Liver (tissue), 9 donors: ENCODE measurements around the gene SLC22A6. TPM values are rescaled to one million over a fixed set of nuclear protein-coding genes. Genes with fewer than 3 reads are reported as not detected.

Experiments
- DNase-seq: peaks from one replicate; pipeline ENCODE4 v3.0.0-alpha.2; 2017; ENCODE audit warnings: low spot score
- H3K27ac ChIP-seq, 2 donors: one replicate each; pipeline ENCODE4 v1.7.0; 2013; ENCODE audit warnings: inconsistent platforms in 2 of 2, low read length in 2 of 2, control low read depth in 1 of 2, low read depth in 1 of 2, mild to moderate bottlenecking in 1 of 2
- H3K27me3 ChIP-seq, 4 donors: one replicate each; pipeline versions ENCODE4 v1.6.1 to v1.7.0; 2013; ENCODE audit warnings: low read length in 3 of 4, inconsistent platforms in 1 of 4, mild to moderate bottlenecking in 1 of 4, moderate library complexity in 1 of 4; ENCODE audit not compliant: control insufficient read depth in 4 of 4, insufficient read depth in 4 of 4
- H3K36me3 ChIP-seq, 4 donors: one replicate each; pipeline versions ENCODE4 v1.6.1 to v1.7.0; 2013; ENCODE audit warnings: low read length in 3 of 4, mild to moderate bottlenecking in 3 of 4, low read depth in 1 of 4, moderate library complexity in 1 of 4; ENCODE audit not compliant: control insufficient read depth in 4 of 4, insufficient read depth in 3 of 4
- H3K4me1 ChIP-seq, 4 donors: one replicate each; pipeline versions ENCODE4 v1.6.1 to v1.7.0; 2013; ENCODE audit warnings: low read length in 3 of 4, mild to moderate bottlenecking in 3 of 4, moderate library complexity in 1 of 4; ENCODE audit not compliant: control insufficient read depth in 4 of 4, insufficient read depth in 4 of 4
- H3K4me3 ChIP-seq, 3 donors: one replicate each; pipeline versions ENCODE4 v1.6.1 to v1.7.0; 2013; ENCODE audit warnings: low read length in 3 of 3, control low read depth in 1 of 3, low read depth in 1 of 3, mild to moderate bottlenecking in 1 of 3
- H3K9ac ChIP-seq, 2 donors: one replicate each; pipeline ENCODE4 v1.7.0; 2013; ENCODE audit warnings: low read length in 2 of 2, mild to moderate bottlenecking in 2 of 2, moderate library complexity in 2 of 2, control low read depth in 1 of 2, low read depth in 1 of 2
- H3K9me3 ChIP-seq, 4 donors: one replicate each; pipeline versions ENCODE4 v1.6.1 to v1.7.0; 2013; ENCODE audit warnings: low read length in 3 of 4; ENCODE audit not compliant: control insufficient read depth in 4 of 4
- CTCF ChIP-seq: fragments of 150-350 bp; IDR thresholded peaks from 2 replicates; pipeline ENCODE4 v1.5.1; 2017; ENCODE audit warnings: improper control_type of control experiment, low read depth, low read length; ENCODE audit not compliant: missing input control
- EGR1 ChIP-seq, 2 donors: IDR thresholded peaks; 2 replicates each; pipeline ENCODE4 v1.6.1; 2016 to 2018; ENCODE audit warnings: antibody characterized with exemption in 2 of 2, low read depth in 2 of 2
- FOXA1 ChIP-seq: IDR thresholded peaks from 2 replicates; pipeline ENCODE4 v1.6.1; 2016; ENCODE audit warnings: antibody characterized with exemption
- FOXA2 ChIP-seq: IDR thresholded peaks from 2 replicates; pipeline ENCODE4 v1.6.1; 2016; ENCODE audit warnings: antibody characterized with exemption
- GABPA ChIP-seq, 2 donors: IDR thresholded peaks in 1 of 2; conservative IDR thresholded peaks in 1 of 2; 2 replicates each; pipeline ENCODE4 v1.6.1; 2016; ENCODE audit warnings: antibody characterized with exemption in 2 of 2, mild to moderate bottlenecking in 1 of 2, moderate library complexity in 1 of 2
- HNF4A ChIP-seq, 2 donors: conservative IDR thresholded peaks; 2 replicates each; pipeline ENCODE4 v1.6.1; 2016; ENCODE audit warnings: antibody characterized with exemption in 2 of 2, mild to moderate bottlenecking in 2 of 2
- HNF4G ChIP-seq: IDR thresholded peaks from 2 replicates; pipeline ENCODE4 v1.6.1; 2016; ENCODE audit warnings: antibody characterized with exemption
- JUND ChIP-seq, 2 donors: IDR thresholded peaks; 2 replicates each; pipeline ENCODE4 v1.6.1; 2016; ENCODE audit warnings: antibody characterized with exemption in 2 of 2
- MAX ChIP-seq: IDR thresholded peaks from 2 replicates; pipeline ENCODE4 v1.6.1; 2016; ENCODE audit warnings: antibody characterized with exemption
- NR2F2 ChIP-seq: IDR thresholded peaks from 2 replicates; pipeline ENCODE4 v1.6.1; 2016; ENCODE audit warnings: antibody characterized with exemption
- RAD21 ChIP-seq, 2 donors: IDR thresholded peaks; 2 replicates each; pipeline ENCODE4 v1.6.1; 2016; ENCODE audit warnings: antibody characterized with exemption in 2 of 2, mild to moderate bottlenecking in 2 of 2
- REST ChIP-seq: IDR thresholded peaks from 2 replicates; pipeline ENCODE4 v1.6.1; 2016; ENCODE audit warnings: antibody characterized with exemption, mild to moderate bottlenecking
- RXRA ChIP-seq, 2 donors: IDR thresholded peaks; 2 replicates each; pipeline ENCODE4 v1.6.1; 2017 to 2018; ENCODE audit warnings: antibody characterized with exemption in 2 of 2, mild to moderate bottlenecking in 1 of 2
- SP1 ChIP-seq: IDR thresholded peaks from 2 replicates; pipeline ENCODE4 v1.6.1; 2018; ENCODE audit warnings: antibody characterized with exemption, mild to moderate bottlenecking
- YY1 ChIP-seq: IDR thresholded peaks from 2 replicates; pipeline ENCODE4 v1.6.1; 2016; ENCODE audit warnings: antibody characterized with exemption, mild to moderate bottlenecking
- ZBTB33 ChIP-seq: IDR thresholded peaks from 2 replicates; pipeline ENCODE4 v1.6.1; 2016; ENCODE audit warnings: antibody characterized with exemption
- WGBS: extraction: QIAGEN DNeasy Blood & Tissue Kit; methylation state at CpG from one replicate; pipeline ENCODE4 v1.1.7; 2013; 5-methylcytosine and 5-hydroxymethylcytosine counted together
- polyA plus RNA-seq, 2 donors: library from polyadenylated mRNA; stranded (reverse) in 1 of 2; unstranded in 1 of 2; fragments of 200-250 nt in 1 of 2; fragments of >200 nt in 1 of 2; fragmentation: Nextera tagmentation in 1 of 2; extraction: Ambion mirVana in 1 of 2; gene quantifications; one replicate each; pipeline versions ENCODE4 v1.2.1 to v1.2.3, GENCODE V29; 2013 to 2015
- total RNA-seq, 2 donors: library from RNA; depleted of rRNA; stranded (reverse); fragments of >200 nt; gene quantifications; one replicate each; pipeline ENCODE4 v1.2.3, GENCODE V29; 2014
- donor health status: healthy.
- donor health status: healthy.
- donor health status: healthy.
- donor health status: healthy.
- donor health status: healthy.

Gene SLC22A6
- total and polyA plus RNA-seq, 4 donors: not detected

- H3K4me1 ChIP-seq: no peaks in the 10 kb centered on the region
- H3K4me3 ChIP-seq: no peak overlapping the region
- DNase-seq: no peak
- 82% methylated on average over 4 of the region's 4 CpGs for WGBS
- no peaks in the 10 kb centered on the region for H3K9me3 ChIP-seq
- TF ChIP-seq CTCF (no peak), HNF4G (no peak), MAX (no peak), YY1 (no peak), FOXA1 (no peak), FOXA2 (no peak), ZBTB33 (no peak), NR2F2 (no peak)
- no peak overlapping the region for H3K9ac ChIP-seq
- H3K27ac ChIP-seq: no peak overlapping the region
- H3K36me3 ChIP-seq: no peaks in the 10 kb centered on the region
- H3K27me3 ChIP-seq: peaks cover 0 to 2% (median 0%) of the 10 kb centered on the region in 4 donors
Observed at GRCh38 chr11:62994775-62995174, 10.0 kb upstream of the SLC22A6 start.

- Histone ChIP-seq H3K9ac (no peak overlapping the region), H3K4me1 (no peaks in the 10 kb centered on the region), H3K36me3 (no peaks in the 10 kb centered on the region), H3K4me3 (no peak overlapping the region), H3K27ac (no peak overlapping the region), H3K27me3 (no peaks in the 10 kb centered on the region), H3K9me3 (no peaks in the 10 kb centered on the region)
- DNase-seq: no peak
- 75% methylated on average over 5 of the region's 5 CpGs for WGBS
- TF ChIP-seq FOXA1 (no peak), GABPA (IDR thresholded peaks at IDR 0.05 in 1 of 2, conservative IDR thresholded peaks at IDR 0.05 in 1 of 2) (no peak), ZBTB33 (no peak), HNF4G (no peak), SP1 (no peak), RXRA (IDR thresholded peaks at IDR 0.05) (no peak), REST (no peak), NR2F2 (no peak), YY1 (no peak), HNF4A (conservative IDR thresholded peaks at IDR 0.05) (no peak), RAD21 (IDR thresholded peaks at IDR 0.05) (no peak), EGR1 (IDR thresholded peaks at IDR 0.05; ENCODE audit: low read depth in 2 of 2) (no peak), JUND (IDR thresholded peaks at IDR 0.05) (no peak), CTCF (no peak), FOXA2 (no peak), MAX (no peak)
Observed at GRCh38 chr11:62988276-62988675, 3.5 kb upstream of the SLC22A6 start.
